GM19099 (cell line): ENCODE measurements around the gene IGFBP7.

Experiments used
- POLR2A ChIP-seq: IDR thresholded peaks from 3 replicates; pipeline ENCODE4 v1.6.1; 2011; ENCODE audit warnings: low read depth; ENCODE audit not compliant: insufficient read length; ENCODE audit errors: extremely low read depth

IGFBP7 gene

GRCh38 chr4:57013543-57014120, 96.6 kb downstream of the IGFBP7 start:
- no peak for TF ChIP-seq POLR2A

- TF ChIP-seq POLR2A = no peak
These were observed 110.4 kb downstream of the IGFBP7 start for GRCh38 chr4:56999751-57000150.

- TF ChIP-seq POLR2A = no peak
These were observed 114.7 kb downstream of the IGFBP7 start for GRCh38 chr4:56995525-56995924.

GRCh38 chr4:56990109-56990905, 119.9 kb downstream of the IGFBP7 start:
- no peak for TF ChIP-seq POLR2A

- no peak for TF ChIP-seq POLR2A
These were observed 123.2 kb downstream of the IGFBP7 start for GRCh38 chr4:56986952-56987351.

- no peak for TF ChIP-seq POLR2A
These were observed 124.0 kb downstream of the IGFBP7 start for GRCh38 chr4:56986192-56986591.

GRCh38 chr4:56981795-56982201, 128.4 kb downstream of the IGFBP7 start:
- TF ChIP-seq POLR2A = no peak
